Tracheal epithelial cell (primary cell): ENCODE data around the gene PRELP. TPM values are rescaled to one million over a fixed set of nuclear protein-coding genes. Genes with fewer than 3 reads are reported as not detected.

ENCODE experiments used
- total RNA-seq: library from RNA; depleted of rRNA; stranded (reverse); fragments of >200 nt; gene quantifications from 2 replicates; pipeline ENCODE4 v1.2.1, GENCODE V29; 2014

PRELP gene
- total RNA-seq = not detected in 2 replicates

DNA sequence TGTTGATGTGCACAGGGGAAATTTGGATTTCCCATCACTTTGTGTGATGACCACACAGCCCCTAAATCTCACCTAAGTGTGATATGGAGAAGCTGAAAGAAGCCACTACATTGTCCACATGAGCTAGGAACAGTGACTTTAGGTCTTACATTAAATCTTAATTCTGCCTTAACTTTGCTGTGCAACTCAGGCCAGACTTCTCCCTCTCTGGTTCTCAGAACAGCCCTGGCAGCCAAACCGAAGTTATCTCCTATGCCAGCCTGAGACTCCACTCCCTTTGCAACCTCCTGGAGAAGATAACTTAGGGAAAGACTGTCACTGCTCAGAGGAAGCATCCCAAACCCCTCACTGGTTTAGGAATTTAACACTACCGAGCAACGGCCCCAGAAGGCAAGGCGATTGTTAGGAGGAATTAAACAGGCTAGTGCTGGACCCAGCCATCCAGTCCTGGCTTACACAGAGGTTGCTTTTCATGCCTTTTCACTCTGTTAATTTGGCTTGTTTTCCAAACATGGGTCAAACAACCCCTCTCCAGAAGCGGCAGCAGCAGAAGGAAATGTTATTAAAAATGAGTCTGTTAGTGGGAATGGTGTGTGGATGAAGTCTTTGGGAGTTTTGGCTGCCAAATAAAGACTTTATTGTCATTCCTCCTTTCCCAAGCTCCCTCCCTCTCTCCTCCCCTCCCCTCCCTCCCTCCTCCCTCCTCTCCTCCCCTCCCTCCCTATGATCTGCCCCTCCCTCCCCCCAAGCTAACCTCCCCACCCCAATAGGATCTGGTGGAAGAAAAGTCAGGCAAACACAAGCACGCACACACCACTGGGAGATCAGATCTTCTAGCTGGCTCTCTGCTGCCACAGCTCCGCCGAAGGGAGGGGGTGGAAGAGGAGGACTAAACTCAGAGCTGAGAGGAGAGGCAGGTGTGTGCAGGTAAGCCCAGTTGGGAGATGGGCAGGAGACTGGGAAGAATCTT is at the start of gene PRELP:
Gene PRELP, plus strand, starts transcription at position 795 of the 970 bp plus-strand sequence. CDS start 7,379 bp downstream, outside the sequence.

DNA sequence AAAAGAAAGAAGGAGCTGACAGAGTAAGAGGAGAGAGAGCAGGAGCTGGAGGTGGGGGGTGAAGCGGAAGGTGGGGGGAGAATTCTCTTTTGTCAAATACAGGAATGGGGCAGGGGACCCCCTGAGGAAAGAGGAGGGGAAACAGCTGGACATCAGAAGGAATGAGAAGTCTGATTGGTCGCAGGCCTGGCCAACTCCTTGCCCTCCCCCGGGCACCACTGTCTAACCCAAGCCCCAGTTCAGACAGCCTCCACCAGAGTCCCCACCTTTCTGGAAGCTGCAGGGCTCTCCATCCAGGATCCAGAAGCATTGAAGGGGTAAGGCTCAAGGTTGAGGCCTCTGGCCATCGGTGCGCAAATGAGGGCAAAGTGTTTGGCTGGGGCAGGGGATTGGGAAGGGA is 18.3 kb downstream of the PRELP start, which contains the start of gene OPTC:
Gene OPTC, plus strand, starts transcription at position 253 of the 400 bp plus-strand sequence. CDS start 1,853 bp downstream, outside the sequence.

Other genes with a start within 250 kb of the PRELP start
- gene CHIT1, start 246.1 kb upstream of the PRELP start, total RNA-seq = under 0.01 and 0.24 TPM in 2 replicates
- gene BTG2, start 170.3 kb upstream of the PRELP start, total RNA-seq = 39.2 and 43.9 TPM in 2 replicates
- under 0.01 TPM in 1 of 2 replicates, not detected in the other for gene FMOD, start 124.7 kb upstream of the PRELP start, total RNA-seq
- not detected in 2 replicates for gene OPTC, start 18.3 kb downstream of the PRELP start, total RNA-seq
- gene ATP2B4, start 151.0 kb downstream of the PRELP start, total RNA-seq = 73.5 and 98.8 TPM in 2 replicates